GM12874 (cell line): Measurements from ENCODE around the gene ZNF862.

Experiments used
- CTCF ChIP-seq: IDR thresholded peaks from 2 replicates; pipeline ENCODE4 v1.5.1; 2011; ENCODE audit warnings: low read depth, mild to moderate bottlenecking, control low read depth, low read length, moderate library complexity; ENCODE audit not compliant: insufficient read depth

Gene ZNF862

GRCh38 chr7:149821191-149822148, 16.7 kb upstream of the ZNF862 start:
- no peak for TF ChIP-seq CTCF

GRCh38 chr7:149822353-149822943, 15.7 kb upstream of the ZNF862 start:
- no peak for TF ChIP-seq CTCF

GRCh38 chr7:149823191-149823630, 15.0 kb upstream of the ZNF862 start:
- TF ChIP-seq CTCF, result no peak

GRCh38 chr7:149823631-149824199, 14.5 kb upstream of the ZNF862 start:
- TF ChIP-seq CTCF, result no peak

GRCh38 chr7:149824301-149824741, 13.9 kb upstream of the ZNF862 start:
- TF ChIP-seq CTCF, result no peak

GRCh38 chr7:149824748-149825566, 13.2 kb upstream of the ZNF862 start:
- TF ChIP-seq CTCF, result no peak
